Measurements from ENCODE around the gene TLE4. TPM values are rescaled to one million over a fixed set of nuclear protein-coding genes. Genes with fewer than 3 reads are reported as not detected.

The TLE4 gene
- total and polyA plus RNA-seq, 2 donors from 2014 or later: 5.5 to 35.7 TPM

GRCh38 chr9:79688363-79688762, 116.6 kb downstream of the TLE4 start:
- Histone ChIP-seq H3K9ac (ENCODE audit: low read length in 3 of 3) (no peak overlapping the region), H3K4me3 (ENCODE audit: low read length in 3 of 3) (no peak overlapping the region), H3K9me3 (ENCODE audit: control insufficient read depth in 2 of 3, insufficient read depth in 1 of 3, low read length in 3 of 3) (no peaks in the 10 kb centered on the region), H3K27me3 (ENCODE audit: control insufficient read depth, insufficient read depth, low read length) (no peaks in the 10 kb centered on the region), H3K4me1 (ENCODE audit: control insufficient read depth in 2 of 3, insufficient read depth in 2 of 3, low read depth in 1 of 3, low read length in 3 of 3) (no peaks in the 10 kb centered on the region), H3K36me3 (ENCODE audit: control insufficient read depth in 2 of 3, insufficient read depth in 3 of 3, low read length in 3 of 3) (no peaks in the 10 kb centered on the region), H3K27ac (ENCODE audit: low read depth in 2 of 2, low read length in 2 of 2) (no peak overlapping the region)
- FAIRE-seq (no peak), DNase-seq (peak in 1 of 5 donors; percentile 55)
- intact Hi-C loops (cut with DNase I): no loop called here
- no peak for TF ChIP-seq CTCF (IDR thresholded peaks at IDR 0.05; ENCODE audit: borderline replicate concordance, extremely low read depth, insufficient read depth)

- Histone ChIP-seq H3K4me1 (ENCODE audit: control insufficient read depth in 2 of 3, insufficient read depth in 2 of 3, low read depth in 1 of 3, low read length in 3 of 3) (no peaks in the 10 kb centered on the region), H3K27ac (ENCODE audit: low read depth in 2 of 2, low read length in 2 of 2) (no peak overlapping the region), H3K9ac (ENCODE audit: low read length in 3 of 3) (no peak overlapping the region), H3K27me3 (ENCODE audit: control insufficient read depth, insufficient read depth, low read length) (no peaks in the 10 kb centered on the region), H3K36me3 (ENCODE audit: control insufficient read depth in 2 of 3, insufficient read depth in 3 of 3, low read length in 3 of 3) (no peaks in the 10 kb centered on the region), H3K9me3 (ENCODE audit: control insufficient read depth in 2 of 3, insufficient read depth in 1 of 3, low read length in 3 of 3) (no peaks in the 10 kb centered on the region), H3K4me3 (ENCODE audit: low read length in 3 of 3) (no peak overlapping the region)
- DNase-seq (no peak), FAIRE-seq (no peak)
- intact Hi-C loops (cut with DNase I): no loop called here
- TF ChIP-seq CTCF (IDR thresholded peaks at IDR 0.05; ENCODE audit: borderline replicate concordance, extremely low read depth, insufficient read depth): no peak
Measured at GRCh38 chr9:79689576-79689975, 117.8 kb downstream of the TLE4 start.

- TF ChIP-seq CTCF (IDR thresholded peaks at IDR 0.05; ENCODE audit: borderline replicate concordance, extremely low read depth, insufficient read depth): no peak
- no peak overlapping the region for H3K27ac ChIP-seq (ENCODE audit: low read depth in 2 of 2, low read length in 2 of 2)
- no peaks in the 10 kb centered on the region for H3K36me3 ChIP-seq (ENCODE audit: control insufficient read depth in 2 of 3, insufficient read depth in 3 of 3, low read length in 3 of 3)
- no peaks in the 10 kb centered on the region for H3K9me3 ChIP-seq (ENCODE audit: control insufficient read depth in 2 of 3, insufficient read depth in 1 of 3, low read length in 3 of 3)
- intact Hi-C loops (cut with DNase I): no loop called here
- no peaks in the 10 kb centered on the region for H3K27me3 ChIP-seq (ENCODE audit: control insufficient read depth, insufficient read depth, low read length)
- no peak overlapping the region for H3K9ac ChIP-seq (ENCODE audit: low read length in 3 of 3)
- H3K4me3 ChIP-seq (ENCODE audit: low read length in 3 of 3): no peak overlapping the region
- no peak for DNase-seq
- FAIRE-seq: no peak
- H3K4me1 ChIP-seq (ENCODE audit: control insufficient read depth in 2 of 3, insufficient read depth in 2 of 3, low read depth in 1 of 3, low read length in 3 of 3): no peaks in the 10 kb centered on the region
Measured at GRCh38 chr9:79691496-79691895, 119.7 kb downstream of the TLE4 start.

- FAIRE-seq: no peak
- Histone ChIP-seq H3K9me3 (ENCODE audit: control insufficient read depth in 2 of 3, insufficient read depth in 1 of 3, low read length in 3 of 3) (no peaks in the 10 kb centered on the region), H3K4me3 (ENCODE audit: low read length in 3 of 3) (no peak overlapping the region), H3K36me3 (ENCODE audit: control insufficient read depth in 2 of 3, insufficient read depth in 3 of 3, low read length in 3 of 3) (no peaks in the 10 kb centered on the region), H3K27ac (ENCODE audit: low read depth in 2 of 2, low read length in 2 of 2) (no peak overlapping the region), H3K27me3 (ENCODE audit: control insufficient read depth, insufficient read depth, low read length) (no peaks in the 10 kb centered on the region), H3K9ac (ENCODE audit: low read length in 3 of 3) (no peak overlapping the region), H3K4me1 (ENCODE audit: control insufficient read depth in 2 of 3, insufficient read depth in 2 of 3, low read depth in 1 of 3, low read length in 3 of 3) (no peaks in the 10 kb centered on the region)
- DNase-seq: no peak
- no peak for TF ChIP-seq CTCF (IDR thresholded peaks at IDR 0.05; ENCODE audit: borderline replicate concordance, extremely low read depth, insufficient read depth)
- intact Hi-C loops (cut with DNase I): no loop called here
Measured at GRCh38 chr9:79692857-79693571, 121.2 kb downstream of the TLE4 start.
